Bladder microvascular endothelial cell (primary cell): ENCODE data around the gene MAGEB6. TPM values are rescaled to one million over a fixed set of nuclear protein-coding genes. Genes with fewer than 3 reads are reported as not detected.

Experiments
- total RNA-seq: library from RNA; depleted of rRNA; stranded (reverse); fragments of >200 nt; gene quantifications from 2 replicates; pipeline ENCODE4 v1.2.3, GENCODE V29; 2014

Gene MAGEB6, protein sequence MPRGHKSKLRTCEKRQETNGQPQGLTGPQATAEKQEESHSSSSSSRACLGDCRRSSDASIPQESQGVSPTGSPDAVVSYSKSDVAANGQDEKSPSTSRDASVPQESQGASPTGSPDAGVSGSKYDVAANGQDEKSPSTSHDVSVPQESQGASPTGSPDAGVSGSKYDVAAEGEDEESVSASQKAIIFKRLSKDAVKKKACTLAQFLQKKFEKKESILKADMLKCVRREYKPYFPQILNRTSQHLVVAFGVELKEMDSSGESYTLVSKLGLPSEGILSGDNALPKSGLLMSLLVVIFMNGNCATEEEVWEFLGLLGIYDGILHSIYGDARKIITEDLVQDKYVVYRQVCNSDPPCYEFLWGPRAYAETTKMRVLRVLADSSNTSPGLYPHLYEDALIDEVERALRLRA
- not detected in 2 replicates for total RNA-seq

DNA sequence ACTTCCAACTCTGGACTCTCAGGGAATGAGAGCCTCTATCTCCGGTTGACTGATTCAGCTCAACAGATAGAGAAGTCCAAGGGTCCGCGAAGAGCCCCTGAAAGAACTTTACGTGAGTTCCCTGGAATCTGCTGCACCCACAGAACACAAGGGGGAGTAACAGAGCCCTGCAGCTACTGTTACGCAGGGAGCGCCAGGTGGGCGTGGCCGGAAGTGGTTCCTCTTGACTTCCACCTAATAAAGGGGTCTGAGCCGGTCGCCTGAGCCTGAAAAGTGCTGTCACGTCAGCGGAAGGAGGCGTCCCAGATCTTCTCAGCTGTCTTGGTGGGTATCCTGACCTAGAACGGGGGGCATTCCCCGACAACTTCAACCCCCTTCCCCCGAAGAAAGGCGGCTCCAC, at the start of gene MAGEB6:
Gene MAGEB6, plus strand, starts transcription at position 237 of the 400 bp plus-strand sequence. CDS start 1,407 bp downstream, outside the sequence.

DNA sequence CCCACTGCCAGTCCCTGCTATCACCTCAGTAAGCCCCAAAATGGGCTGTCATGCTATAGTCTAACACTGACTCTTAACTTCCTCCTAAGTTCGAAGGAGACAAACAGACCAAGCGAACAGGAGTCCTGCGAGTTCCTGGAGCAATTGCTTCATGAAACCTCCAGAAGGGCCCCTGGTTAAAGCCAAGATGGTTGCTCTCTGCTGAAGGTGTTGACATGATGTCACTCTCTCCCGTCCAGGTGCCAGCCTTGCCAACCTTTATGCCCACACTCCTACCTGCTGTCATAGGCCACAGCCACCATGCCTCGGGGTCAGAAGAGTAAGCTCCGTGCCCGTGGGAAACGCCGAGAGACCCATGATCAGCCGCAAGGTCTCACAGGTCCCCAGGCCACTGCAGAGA, 31.9 kb upstream of the MAGEB6 start, which contains the start of gene MAGEB6B:
Gene MAGEB6B, plus strand, starts transcription at position 301 of the 400 bp plus-strand sequence. Its CDS starts 0 bp downstream, at position 301.

DNA sequence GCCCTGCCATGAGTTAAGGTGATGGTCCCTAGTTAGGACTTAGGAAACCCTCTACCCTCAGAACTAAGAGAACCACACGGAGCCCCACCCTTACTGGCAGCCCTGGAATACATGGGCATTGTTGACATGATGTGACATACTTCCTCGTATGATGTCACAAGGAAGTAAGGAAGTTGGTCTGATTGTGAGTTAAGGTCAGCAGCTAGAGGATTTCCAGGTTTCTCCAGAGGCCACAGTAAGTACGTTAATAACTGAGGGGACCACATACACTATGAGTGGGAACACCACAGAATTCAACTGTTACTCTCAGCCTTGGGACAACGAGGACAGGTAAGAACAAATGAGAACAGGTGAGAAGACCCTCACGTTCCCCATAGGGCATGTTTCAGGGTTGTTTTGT, 23.6 kb downstream of the MAGEB6 start, which contains the start of gene MAGEB5:
Gene MAGEB5, plus strand, starts transcription at position 301 of the 400 bp plus-strand sequence. CDS start 1,133 bp downstream, outside the sequence.

Other genes starting within 250 kb of the MAGEB6 start
- gene MAGEB18, start 54.1 kb upstream of the MAGEB6 start, total RNA-seq: not detected in 2 replicates
- not detected in 2 replicates for gene MAGEB6B, start 31.8 kb upstream of the MAGEB6 start, total RNA-seq
- not detected in 2 replicates for gene MAGEB5, start 23.7 kb downstream of the MAGEB6 start, total RNA-seq